Thymus (tissue), 11 donors: ENCODE results near the gene PRDM16. TPM values are rescaled to one million over a fixed set of nuclear protein-coding genes. Genes with fewer than 3 reads are reported as not detected.

Source experiments
- DNase-seq, 9 donors: peaks; one replicate each; pipeline ENCODE4 v3.0.0-alpha.2; 2013; ENCODE audit warnings: low spot score in 9 of 9, low read depth in 6 of 9, missing footprints in 1 of 9
- H3K27ac ChIP-seq, 2 donors: one replicate each; pipeline ENCODE4 v1.5.1; 2013; ENCODE audit warnings: control low read depth in 1 of 2, low read depth in 1 of 2, low read length in 1 of 2, mild to moderate bottlenecking in 1 of 2, moderate library complexity in 1 of 2
- H3K27me3 ChIP-seq, 2 donors: one replicate each; pipeline ENCODE4 v1.5.1; 2013; ENCODE audit warnings: low read length in 1 of 2; ENCODE audit not compliant: control insufficient read depth in 2 of 2, insufficient read depth in 1 of 2
- H3K36me3 ChIP-seq, 2 donors: one replicate each; pipeline ENCODE4 v1.5.1; 2013; ENCODE audit warnings: low read length in 1 of 2, mild to moderate bottlenecking in 1 of 2, moderate library complexity in 1 of 2; ENCODE audit not compliant: control insufficient read depth in 2 of 2, insufficient read depth in 2 of 2
- H3K4me1 ChIP-seq, 2 donors: one replicate each; pipeline ENCODE4 v1.5.1; 2013; ENCODE audit warnings: low read length in 2 of 2; ENCODE audit not compliant: control insufficient read depth in 2 of 2, insufficient read depth in 2 of 2
- H3K4me3 ChIP-seq, 2 donors: one replicate each; pipeline ENCODE4 v1.5.1; 2013; ENCODE audit warnings: low read length in 2 of 2, control low read depth in 1 of 2, mild to moderate bottlenecking in 1 of 2
- H3K9me3 ChIP-seq, 2 donors: one replicate each; pipeline ENCODE4 v1.5.1; 2013; ENCODE audit warnings: low read length in 1 of 2, mild to moderate bottlenecking in 1 of 2; ENCODE audit not compliant: control insufficient read depth in 2 of 2, insufficient read depth in 1 of 2
- WGBS: extraction: QIAGEN DNeasy Blood & Tissue Kit; methylation state at CpG from one replicate; pipeline ENCODE4 v1.1.7; 2013; 5-methylcytosine and 5-hydroxymethylcytosine counted together
- polyA plus RNA-seq: library from polyadenylated mRNA; stranded (reverse); fragments of 200-250 nt; gene quantifications from one replicate; pipeline ENCODE4 v1.2.3, GENCODE V29; 2013
- total RNA-seq: library from RNA; stranded (reverse); fragments of 120-200 nt; gene quantifications from one replicate; pipeline ENCODE4 v1.2.4, GENCODE V29; 2013
- donor health status: healthy.

Gene PRDM16
- total and polyA plus RNA-seq, 2 donors, result 0.09 to 0.55 TPM

DNA sequence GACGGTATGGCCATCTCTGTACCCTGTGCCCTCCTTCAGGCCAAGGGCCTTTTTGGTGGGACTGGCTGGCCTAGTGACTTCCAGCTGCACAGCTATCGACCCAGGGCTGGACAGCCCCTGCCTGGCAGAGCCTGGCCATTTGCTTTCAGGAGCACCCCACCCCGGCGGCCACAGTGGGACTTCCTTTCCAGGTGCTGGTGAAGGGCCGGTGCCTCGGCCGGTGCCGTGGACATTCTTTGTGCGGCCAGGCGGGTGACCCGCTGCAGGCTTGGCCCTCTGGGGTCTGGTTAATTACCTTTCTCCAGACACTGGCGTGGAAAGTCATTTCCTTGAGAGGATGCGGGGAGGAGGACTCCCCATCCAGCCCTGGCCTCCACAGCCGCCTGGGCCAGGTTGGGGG lies 50.1 kb downstream of the PRDM16 start:
- 97% methylated on average over 14 of the region's 14 CpGs for WGBS
- no peaks in the 10 kb centered on the region for H3K27me3 ChIP-seq
- H3K4me3 ChIP-seq, result no peak overlapping the region
- H3K4me1 ChIP-seq, result peaks cover 0 to 6% of the 10 kb centered on the region in 2 donors
- no peak for DNase-seq
- H3K9me3 ChIP-seq, result no peaks in the 10 kb centered on the region
- H3K27ac ChIP-seq, result no peak overlapping the region
- no peaks in the 10 kb centered on the region for H3K36me3 ChIP-seq

GRCh38 chr1:3119725-3120124 lies 50.7 kb downstream of the PRDM16 start:
- Histone ChIP-seq H3K4me1 (peaks cover 0 to 6% of the 10 kb centered on the region in 2 donors), H3K4me3 (no peak overlapping the region), H3K36me3 (no peaks in the 10 kb centered on the region), H3K27me3 (no peaks in the 10 kb centered on the region), H3K27ac (no peak overlapping the region), H3K9me3 (no peaks in the 10 kb centered on the region)
- no peak for DNase-seq
- 88% methylated on average over 10 of the region's 10 CpGs for WGBS

GRCh38 chr1:3120140-3120539 lies 51.1 kb downstream of the PRDM16 start:
- no peaks in the 10 kb centered on the region for H3K36me3 ChIP-seq
- H3K27me3 ChIP-seq, result no peaks in the 10 kb centered on the region
- DNase-seq, result no peak
- H3K27ac ChIP-seq, result no peak overlapping the region
- peaks cover 0 to 6% of the 10 kb centered on the region in 2 donors for H3K4me1 ChIP-seq
- H3K9me3 ChIP-seq, result no peaks in the 10 kb centered on the region
- no peak overlapping the region for H3K4me3 ChIP-seq
- WGBS, result 81% methylated on average over 17 of the region's 17 CpGs

GRCh38 chr1:3120994-3121393 lies 52.0 kb downstream of the PRDM16 start:
- H3K36me3 ChIP-seq, result no peaks in the 10 kb centered on the region

GRCh38 chr1:3121401-3122210 lies 52.6 kb downstream of the PRDM16 start:
- H3K9me3 ChIP-seq, result no peaks in the 10 kb centered on the region
- H3K4me1 ChIP-seq, result peaks cover 0 to 6% of the 10 kb centered on the region in 2 donors
- H3K27me3 ChIP-seq, result no peaks in the 10 kb centered on the region
- no peak overlapping the region for H3K4me3 ChIP-seq
- H3K36me3 ChIP-seq, result no peaks in the 10 kb centered on the region
- no peak for DNase-seq
- 96% methylated on average over 46 of the region's 46 CpGs for WGBS
- no peak overlapping the region for H3K27ac ChIP-seq

More at GRCh38 chr1:3120994-3121393, 52.0 kb downstream of the PRDM16 start:
- no peaks in the 10 kb centered on the region for H3K9me3 ChIP-seq
- no peak for DNase-seq
- peaks cover 0 to 6% of the 10 kb centered on the region in 2 donors for H3K4me1 ChIP-seq
- no peak overlapping the region for H3K27ac ChIP-seq
- no peak overlapping the region for H3K4me3 ChIP-seq
- WGBS, result 93% methylated on average over 14 of the region's 14 CpGs
- no peaks in the 10 kb centered on the region for H3K27me3 ChIP-seq

DNA sequence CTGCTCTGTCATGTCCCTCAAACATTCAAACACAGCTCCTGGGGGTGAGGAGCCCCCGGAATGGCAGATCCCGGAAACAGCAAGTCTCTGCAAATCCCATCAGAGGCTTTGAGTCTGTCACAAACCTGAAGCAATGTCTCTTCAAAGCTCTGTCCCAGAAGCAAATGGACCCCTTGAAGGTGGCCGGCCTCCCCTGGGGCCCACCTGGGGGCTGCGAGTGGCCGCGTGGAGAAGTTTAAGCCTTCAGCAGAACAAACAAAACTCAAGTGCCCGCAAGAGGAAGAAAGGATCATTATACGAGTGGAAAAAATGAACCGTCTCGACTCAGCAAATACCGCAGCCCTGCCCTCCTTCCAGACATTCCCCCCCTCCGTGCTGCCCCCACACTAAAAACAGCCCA lies 53.3 kb downstream of the PRDM16 start:
- 93% methylated on average over 12 of the region's 12 CpGs for WGBS
- no peak overlapping the region for H3K4me3 ChIP-seq
- H3K27ac ChIP-seq, result no peak overlapping the region
- H3K36me3 ChIP-seq, result no peaks in the 10 kb centered on the region
- no peaks in the 10 kb centered on the region for H3K27me3 ChIP-seq
- no peak for DNase-seq
- H3K9me3 ChIP-seq, result no peaks in the 10 kb centered on the region
- H3K4me1 ChIP-seq, result peaks cover 0 to 6% of the 10 kb centered on the region in 2 donors

- Histone ChIP-seq H3K4me3 (no peak overlapping the region), H3K36me3 (no peaks in the 10 kb centered on the region), H3K27ac (no peak overlapping the region), H3K4me1 (peaks cover 0 to 6% of the 10 kb centered on the region in 2 donors), H3K27me3 (no peaks in the 10 kb centered on the region), H3K9me3 (no peaks in the 10 kb centered on the region)
- no peak for DNase-seq
- WGBS, result 93% methylated on average over 3 of the region's 3 CpGs
Observed at GRCh38 chr1:3124246-3124645, 55.2 kb downstream of the PRDM16 start.

- Histone ChIP-seq H3K9me3 (no peaks in the 10 kb centered on the region), H3K4me3 (no peak overlapping the region), H3K27ac (no peak overlapping the region), H3K4me1 (peaks cover 0 to 6% of the 10 kb centered on the region in 2 donors), H3K27me3 (no peaks in the 10 kb centered on the region), H3K36me3 (no peaks in the 10 kb centered on the region)
- DNase-seq, result no peak
- 96% methylated on average over 15 of the region's 15 CpGs for WGBS
Observed at GRCh38 chr1:3125078-3125477, 56.1 kb downstream of the PRDM16 start.

DNA sequence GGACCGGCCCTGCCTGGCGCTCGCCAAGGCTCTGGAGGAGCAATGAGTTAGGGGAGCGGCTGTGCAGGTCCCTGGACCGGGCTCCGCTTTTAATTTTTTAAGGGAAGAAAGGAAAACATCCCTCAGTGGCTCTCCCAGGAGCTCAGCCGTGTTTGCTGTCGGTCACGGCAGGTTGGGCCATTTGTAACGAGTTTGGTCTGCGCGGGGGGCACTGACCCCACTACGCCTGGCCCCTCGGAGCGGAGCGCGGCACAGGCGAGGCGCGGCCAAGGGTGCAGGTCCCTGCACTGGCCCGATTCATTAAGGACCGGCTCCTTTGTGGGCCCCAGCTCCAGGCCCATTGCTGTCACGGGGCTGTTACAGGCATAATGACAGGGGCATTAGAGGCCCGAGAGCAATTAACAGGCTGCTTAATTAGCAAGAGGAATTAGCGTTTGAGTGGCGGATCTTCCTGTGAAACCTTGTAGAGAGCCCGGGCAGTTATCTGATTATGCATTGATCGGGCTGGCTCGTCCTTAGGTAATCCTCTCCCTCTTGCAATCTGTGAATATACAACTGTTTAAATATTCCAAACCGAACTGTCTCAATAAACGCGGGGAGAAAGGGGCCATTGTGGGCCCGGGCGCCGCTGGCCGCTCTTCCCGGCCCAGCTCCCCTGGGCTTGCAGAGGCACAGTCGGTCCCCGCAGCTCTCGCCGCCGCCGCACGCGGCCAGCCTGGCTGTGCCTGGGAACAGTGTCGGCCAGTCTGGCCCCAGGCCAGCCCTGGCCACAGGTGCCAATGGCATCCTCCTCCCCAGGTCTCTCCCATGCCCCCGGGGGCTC lies 56.8 kb downstream of the PRDM16 start:
- H3K36me3 ChIP-seq, result no peaks in the 10 kb centered on the region
- H3K4me1 ChIP-seq, result no peaks in the 10 kb centered on the region
- H3K27me3 ChIP-seq, result no peaks in the 10 kb centered on the region
- whole genome bisulfite sequencing, result 94% methylated on average over 47 of the region's 47 CpGs
- H3K27ac ChIP-seq, result no peak overlapping the region
- H3K9me3 ChIP-seq, result no peaks in the 10 kb centered on the region
- DNase-seq, result no peak
- no peak overlapping the region for H3K4me3 ChIP-seq
